Suprapubic skin (tissue), 4 donors: ENCODE results near the gene MED15. TPM values are rescaled to one million over a fixed set of nuclear protein-coding genes. Genes with fewer than 3 reads are reported as not detected.

Experiments
- DNase-seq, 2 donors: peaks; one replicate each; pipeline ENCODE4 v3.0.0-alpha.2; 2019; ENCODE audit warnings: low spot score in 2 of 2
- H3K27ac ChIP-seq: fragments of 200-600 bp; sonication (generic); one replicate; pipeline ENCODE4 v1.5.1; 2019
- H3K27me3 ChIP-seq: fragments of 200-600 bp; sonication (generic); one replicate; pipeline ENCODE4 v1.5.1; 2019
- H3K36me3 ChIP-seq: fragments of 200-600 bp; sonication (generic); one replicate; pipeline ENCODE4 v1.5.1; 2019
- H3K4me1 ChIP-seq: fragments of 200-600 bp; sonication (generic); one replicate; pipeline ENCODE4 v1.5.1; 2019
- H3K4me3 ChIP-seq: fragments of 200-600 bp; sonication (generic); one replicate; pipeline ENCODE4 v1.5.1; 2019; ENCODE audit warnings: mild to moderate bottlenecking
- H3K9me3 ChIP-seq: fragments of 200-600 bp; sonication (generic); one replicate; pipeline ENCODE4 v1.5.1; 2019
- EP300 ChIP-seq: sonication (generic); formaldehyde crosslinking; IDR thresholded peaks from one replicate; pipeline ENCODE4 v1.6.1; 2017; ENCODE audit warnings: antibody characterized with exemption
- POLR2A ChIP-seq, 2 donors: fragments of 450-650 bp; IDR thresholded peaks; one replicate each; pipeline ENCODE4 v1.6.1; 2017; ENCODE audit warnings: antibody characterized with exemption in 2 of 2, mild to moderate bottlenecking in 2 of 2, moderate library complexity in 2 of 2
- POLR2AphosphoS5 ChIP-seq, 3 donors: sonication (generic); formaldehyde crosslinking; IDR thresholded peaks; one replicate each; pipeline ENCODE4 v1.6.1; 2017; ENCODE audit warnings: antibody characterized with exemption in 3 of 3
- WGBS: methylation state at CpG from one replicate; pipeline ENCODE4 v1.1.5; 2018; 5-methylcytosine and 5-hydroxymethylcytosine counted together
- total RNA-seq, 4 donors: library from RNA; depleted of rRNA; stranded (reverse); fragments of >200 nt; gene quantifications; one replicate each; pipeline ENCODE4 v1.1.0, GENCODE V29; 2016
- TF ChIP-seq, protein P1 (sequence below), 2 donors: fragments of 200-600 bp in 1 of 2; fragments of 450-650 bp in 1 of 2; sonication (generic) in 1 of 2; IDR thresholded peaks; one replicate each; pipeline ENCODE4 v1.5.1; 2016 to 2019; ENCODE audit warnings: antibody characterized with exemption in 2 of 2, mild to moderate bottlenecking in 1 of 2, moderate library complexity in 1 of 2

MED15 gene
- total RNA-seq, 4 donors from 2014 or later, result 59.8 to 163 (median 70.8) TPM

DNA sequence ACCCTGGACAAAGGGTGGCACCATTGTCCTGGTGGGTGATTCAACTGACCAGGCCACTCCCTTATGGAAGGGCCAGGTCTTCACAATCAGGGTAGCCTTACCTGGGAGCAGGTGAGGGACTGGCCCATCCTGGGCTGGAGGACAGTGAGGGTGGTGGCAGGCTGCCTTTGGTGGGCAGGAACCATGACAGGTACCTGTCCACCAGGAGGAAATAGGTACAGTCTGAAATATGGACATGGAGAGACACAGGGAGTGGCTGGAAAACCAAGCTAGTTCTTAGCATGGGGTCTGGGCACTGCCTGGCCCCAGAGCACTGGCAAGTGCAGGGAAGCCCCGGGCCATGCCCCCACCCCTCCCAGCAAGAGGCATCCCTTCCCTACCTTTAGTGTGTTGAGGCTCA lies 113.8 kb downstream of the MED15 start:
- DNase-seq, result no peak
- TF ChIP-seq POLR2AphosphoS5 (IDR thresholded peaks at IDR 0.05), result no peak
- TF ChIP-seq POLR2A (IDR thresholded peaks at IDR 0.05), result no peak
- TF ChIP-seq, protein P1, sequence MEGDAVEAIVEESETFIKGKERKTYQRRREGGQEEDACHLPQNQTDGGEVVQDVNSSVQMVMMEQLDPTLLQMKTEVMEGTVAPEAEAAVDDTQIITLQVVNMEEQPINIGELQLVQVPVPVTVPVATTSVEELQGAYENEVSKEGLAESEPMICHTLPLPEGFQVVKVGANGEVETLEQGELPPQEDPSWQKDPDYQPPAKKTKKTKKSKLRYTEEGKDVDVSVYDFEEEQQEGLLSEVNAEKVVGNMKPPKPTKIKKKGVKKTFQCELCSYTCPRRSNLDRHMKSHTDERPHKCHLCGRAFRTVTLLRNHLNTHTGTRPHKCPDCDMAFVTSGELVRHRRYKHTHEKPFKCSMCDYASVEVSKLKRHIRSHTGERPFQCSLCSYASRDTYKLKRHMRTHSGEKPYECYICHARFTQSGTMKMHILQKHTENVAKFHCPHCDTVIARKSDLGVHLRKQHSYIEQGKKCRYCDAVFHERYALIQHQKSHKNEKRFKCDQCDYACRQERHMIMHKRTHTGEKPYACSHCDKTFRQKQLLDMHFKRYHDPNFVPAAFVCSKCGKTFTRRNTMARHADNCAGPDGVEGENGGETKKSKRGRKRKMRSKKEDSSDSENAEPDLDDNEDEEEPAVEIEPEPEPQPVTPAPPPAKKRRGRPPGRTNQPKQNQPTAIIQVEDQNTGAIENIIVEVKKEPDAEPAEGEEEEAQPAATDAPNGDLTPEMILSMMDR (IDR thresholded peaks at IDR 0.05), result no peak
- TF ChIP-seq EP300, result no peak
- Histone ChIP-seq H3K27me3 (no peaks in the 10 kb centered on the region), H3K4me1 (no peaks in the 10 kb centered on the region), H3K36me3 (no peaks in the 10 kb centered on the region), H3K4me3 (no peak overlapping the region), H3K9me3 (no peaks in the 10 kb centered on the region), H3K27ac (no peak overlapping the region)
- WGBS, result 75% methylated on average over 1 of the region's 1 CpG

DNA sequence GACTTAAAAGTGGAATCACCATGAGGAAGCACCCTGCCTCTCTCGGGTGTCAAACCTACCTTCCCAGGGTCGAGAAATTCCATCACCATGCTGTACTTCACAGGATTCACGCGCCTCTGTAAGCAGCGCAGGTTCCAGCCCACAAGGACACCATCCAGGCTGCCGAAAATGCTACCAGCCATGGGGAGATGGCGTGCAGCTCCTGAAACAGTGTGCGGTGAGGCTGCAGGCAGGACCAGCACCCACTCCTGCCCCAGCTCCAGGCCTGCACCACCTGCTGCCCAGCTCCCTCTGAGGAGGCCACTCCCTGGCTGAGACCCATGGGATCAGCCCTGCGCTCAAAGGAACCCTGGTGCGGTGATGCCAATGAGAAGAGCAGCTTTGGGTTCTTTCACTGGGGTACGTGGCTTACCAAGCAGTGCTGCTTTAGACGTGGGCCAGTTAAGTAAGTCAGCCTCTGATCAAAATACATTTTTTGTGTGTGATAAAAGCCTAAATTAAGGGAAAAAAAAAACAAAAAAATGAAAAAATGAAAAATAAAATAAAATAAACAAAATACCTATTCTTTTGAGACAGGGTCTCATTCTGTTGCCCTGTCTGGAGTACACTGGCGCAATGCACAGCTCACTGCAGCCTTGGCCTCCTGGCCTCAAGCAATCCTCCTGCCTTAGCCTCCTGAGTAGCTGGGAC lies 115.4 kb downstream of the MED15 start:
- DNase-seq, result no peak
- TF ChIP-seq, protein P1 (IDR thresholded peaks at IDR 0.05), result no peak
- TF ChIP-seq EP300 (no peak), POLR2AphosphoS5 (IDR thresholded peaks at IDR 0.05) (no peak), POLR2A (IDR thresholded peaks at IDR 0.05) (no peak)
- Histone ChIP-seq H3K4me1 (no peaks in the 10 kb centered on the region), H3K4me3 (no peak overlapping the region), H3K27ac (no peak overlapping the region), H3K36me3 (no peaks in the 10 kb centered on the region), H3K27me3 (no peaks in the 10 kb centered on the region), H3K9me3 (no peaks in the 10 kb centered on the region)
- 87% methylated on average over 10 of the region's 13 CpGs for WGBS

DNA sequence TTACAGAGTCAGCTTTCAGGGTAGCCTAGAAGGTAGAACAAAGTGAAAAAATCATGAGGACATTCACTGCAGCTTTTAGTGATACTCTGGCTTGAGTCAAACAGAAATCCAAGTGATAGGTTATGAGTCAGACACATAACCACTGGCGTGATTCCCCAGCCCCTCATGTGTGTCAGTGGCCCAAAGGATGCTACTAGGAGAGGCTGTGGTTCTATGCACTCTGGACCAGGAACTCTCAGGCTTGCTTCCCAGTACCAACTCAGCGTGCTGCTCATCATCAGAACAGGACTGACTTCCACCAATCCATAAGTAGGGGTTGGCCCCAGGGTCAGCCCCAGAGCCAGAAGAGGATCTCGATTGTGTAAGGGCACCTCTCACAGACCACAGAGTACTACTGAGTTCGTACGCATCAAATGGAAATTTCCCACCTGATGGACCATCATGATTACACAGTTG lies 116.8 kb downstream of the MED15 start:
- WGBS, result 74% methylated on average over 5 of the region's 5 CpGs
- Histone ChIP-seq H3K4me3 (no peak overlapping the region), H3K9me3 (no peaks in the 10 kb centered on the region), H3K27me3 (no peaks in the 10 kb centered on the region), H3K36me3 (no peaks in the 10 kb centered on the region), H3K4me1 (no peaks in the 10 kb centered on the region), H3K27ac (no peak overlapping the region)
- no peak for DNase-seq
- TF ChIP-seq POLR2A (IDR thresholded peaks at IDR 0.05) (no peak), EP300 (no peak), POLR2AphosphoS5 (IDR thresholded peaks at IDR 0.05) (no peak)
- TF ChIP-seq, protein P1 (IDR thresholded peaks at IDR 0.05), result no peak

DNA sequence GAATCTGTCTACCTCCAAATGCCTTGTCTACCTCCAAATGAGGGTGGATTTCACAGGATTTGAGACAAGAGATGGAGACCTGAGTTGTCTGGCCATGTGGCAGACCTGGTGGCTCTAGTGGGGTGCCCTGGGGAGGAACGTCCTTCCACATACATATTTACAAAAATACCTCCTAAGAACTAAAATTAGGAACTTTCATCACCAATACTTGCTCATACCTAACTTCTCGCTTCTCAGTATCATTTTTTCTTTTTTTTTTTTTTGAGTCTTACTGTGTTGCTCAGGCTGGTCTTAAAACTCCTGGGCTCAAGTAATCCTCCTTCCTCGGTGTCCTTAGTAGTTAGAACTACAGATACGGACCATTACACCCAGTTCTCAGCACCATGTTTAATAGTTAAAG lies 117.9 kb downstream of the MED15 start:
- 90% methylated on average over 4 of the region's 4 CpGs for WGBS
- Histone ChIP-seq H3K4me1 (no peaks in the 10 kb centered on the region), H3K4me3 (no peak overlapping the region), H3K27ac (no peak overlapping the region), H3K9me3 (no peaks in the 10 kb centered on the region), H3K27me3 (no peaks in the 10 kb centered on the region), H3K36me3 (no peaks in the 10 kb centered on the region)
- DNase-seq, result no peak
- TF ChIP-seq, protein P1 (IDR thresholded peaks at IDR 0.05), result no peak
- TF ChIP-seq POLR2A (IDR thresholded peaks at IDR 0.05) (no peak), POLR2AphosphoS5 (IDR thresholded peaks at IDR 0.05) (no peak), EP300 (no peak)

DNA sequence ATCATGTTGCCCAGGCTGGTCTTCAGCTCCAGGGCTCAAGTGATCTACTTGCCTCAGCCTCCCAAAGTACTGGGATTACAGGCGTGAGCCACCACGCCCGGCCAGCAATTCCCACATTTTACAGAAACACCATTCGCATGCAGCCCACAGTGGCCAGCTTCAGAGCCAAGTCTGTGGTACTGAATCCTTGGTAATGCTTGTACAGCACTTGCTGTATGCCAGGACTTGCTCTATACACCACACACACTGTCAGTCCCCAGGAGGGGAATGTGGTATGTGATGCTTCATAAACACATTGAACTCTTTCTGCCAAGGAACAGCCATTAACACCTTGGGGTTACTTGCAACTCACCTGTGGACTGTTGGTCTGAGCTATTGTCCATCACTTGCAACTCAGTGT lies 119.4 kb downstream of the MED15 start:
- 91% methylated on average over 4 of the region's 4 CpGs for WGBS
- TF ChIP-seq, protein P1 (IDR thresholded peaks at IDR 0.05), result no peak
- TF ChIP-seq POLR2A (IDR thresholded peaks at IDR 0.05) (no peak), EP300 (no peak), POLR2AphosphoS5 (IDR thresholded peaks at IDR 0.05) (no peak)
- no peak overlapping the region for H3K4me3 ChIP-seq
- no peaks in the 10 kb centered on the region for H3K36me3 ChIP-seq
- no peak for DNase-seq
- no peak overlapping the region for H3K27ac ChIP-seq
- no peaks in the 10 kb centered on the region for H3K27me3 ChIP-seq
- no peaks in the 10 kb centered on the region for H3K4me1 ChIP-seq
- no peaks in the 10 kb centered on the region for H3K9me3 ChIP-seq
